ENCODE results near the gene UBE2D3.

UBE2D3 gene

DNA sequence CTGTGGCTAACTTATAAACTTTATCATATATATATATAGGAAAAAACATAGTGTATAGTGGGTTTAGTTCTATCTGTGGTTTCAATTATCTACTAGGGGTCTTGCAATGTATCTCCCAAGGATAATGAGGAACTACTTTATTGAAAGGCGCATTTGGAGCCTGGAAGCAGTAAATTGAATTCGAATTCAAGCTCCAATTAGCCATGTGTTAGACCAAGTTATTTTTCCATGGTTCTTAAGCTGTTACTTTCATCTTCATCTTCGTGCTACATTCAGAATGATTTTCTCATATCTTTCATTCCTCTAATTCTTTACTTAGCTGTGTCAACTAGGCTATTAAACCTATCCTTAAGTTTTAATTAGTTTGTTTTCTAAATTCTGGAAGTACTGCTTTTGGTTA is 39.4 kb downstream of the UBE2D3 start:
- no peak for DNase-seq

DNA sequence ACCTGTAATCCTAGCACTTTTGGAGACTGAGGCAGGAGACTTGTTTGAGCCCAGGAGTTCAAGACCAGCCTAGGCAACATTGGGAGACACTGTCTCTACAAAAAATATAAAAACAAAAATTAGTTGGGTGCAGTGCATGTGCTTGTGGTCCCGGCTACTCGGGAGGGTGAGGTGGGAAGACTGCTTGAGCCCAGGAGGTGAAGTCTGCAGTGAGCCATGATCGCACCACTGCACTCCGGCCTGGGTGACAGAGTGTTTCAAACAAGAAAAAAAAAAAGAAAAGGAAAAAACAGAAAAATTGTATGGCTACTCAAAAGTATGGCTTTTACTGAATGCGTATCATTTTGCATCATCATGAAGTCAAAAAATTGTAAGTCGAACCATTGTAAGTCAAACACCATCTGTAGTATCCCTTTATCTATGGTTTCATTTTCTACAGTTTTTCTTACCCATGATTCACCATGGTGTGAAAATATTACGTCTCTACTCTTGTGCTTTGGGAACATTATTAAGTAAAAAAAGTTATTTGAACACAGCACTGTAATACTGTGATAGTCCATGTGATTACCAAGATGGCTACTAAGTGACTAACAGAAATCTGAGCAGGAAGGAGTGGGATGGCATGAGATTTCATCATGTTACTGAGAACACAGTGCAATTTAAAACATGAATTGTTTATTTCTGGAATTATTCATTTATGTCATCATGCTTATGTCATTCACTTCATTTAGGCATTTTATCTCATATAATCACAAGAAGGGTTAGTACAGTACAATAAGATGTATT is 40.1 kb downstream of the UBE2D3 start:
- no peak for DNase-seq

DNA sequence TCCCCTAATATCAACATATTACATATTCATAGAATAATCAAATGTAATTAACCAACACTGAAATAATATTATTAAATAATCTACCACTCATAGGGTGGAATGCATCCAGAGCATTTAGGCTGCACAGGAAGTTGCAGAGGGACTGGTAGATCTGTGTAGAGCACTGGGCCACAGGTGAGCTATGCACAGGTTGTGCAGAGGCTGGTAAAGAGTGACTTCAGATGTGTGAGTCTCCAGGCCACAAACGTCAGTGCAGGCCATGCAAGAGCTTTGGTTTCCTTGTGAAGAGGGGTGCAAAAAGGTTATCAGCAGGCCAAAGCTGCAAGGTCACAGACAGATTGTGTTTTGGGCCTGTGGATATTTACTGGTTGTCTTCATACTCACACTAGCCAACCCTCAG is 41.1 kb downstream of the UBE2D3 start:
- DNase-seq: no peak

- DNase-seq: no peak
Measured at GRCh38 chr4:102783006-102783405, 44.3 kb downstream of the UBE2D3 start.

GRCh38 chr4:102781570-102781969 is 45.8 kb downstream of the UBE2D3 start:
- DNase-seq: no peak

DNA sequence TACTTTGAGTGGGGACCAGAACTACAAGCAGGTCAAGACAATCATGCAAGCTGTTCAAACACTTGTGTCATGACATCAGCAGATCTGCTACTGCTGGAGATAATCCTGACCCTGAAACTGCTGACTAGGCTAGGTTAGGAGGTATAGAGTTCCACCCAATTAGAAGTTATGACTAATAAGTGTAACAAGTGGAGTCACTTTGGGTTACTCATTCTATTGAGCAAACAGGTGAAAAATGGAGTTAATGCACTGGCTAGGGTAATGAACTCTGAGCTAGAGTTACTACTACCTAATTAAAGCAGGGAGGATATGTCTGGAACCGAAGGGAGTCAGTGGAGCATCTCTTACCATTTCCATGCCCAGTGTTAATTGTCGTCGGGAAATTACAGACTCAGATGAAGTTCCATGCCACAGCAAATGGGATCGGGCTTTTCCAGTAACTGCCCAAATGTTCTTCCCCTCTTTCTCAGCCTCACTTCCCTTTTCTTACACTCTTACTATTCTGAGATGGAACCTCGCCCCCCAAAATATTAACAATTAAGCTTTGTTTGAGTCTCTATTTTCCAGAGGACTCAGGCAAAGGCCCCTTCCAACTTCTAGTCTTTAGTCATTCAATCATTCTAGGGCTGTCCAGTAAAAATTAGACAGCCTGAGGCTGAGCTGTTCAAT is 46.7 kb downstream of the UBE2D3 start:
- DNase-seq: no peak

DNA sequence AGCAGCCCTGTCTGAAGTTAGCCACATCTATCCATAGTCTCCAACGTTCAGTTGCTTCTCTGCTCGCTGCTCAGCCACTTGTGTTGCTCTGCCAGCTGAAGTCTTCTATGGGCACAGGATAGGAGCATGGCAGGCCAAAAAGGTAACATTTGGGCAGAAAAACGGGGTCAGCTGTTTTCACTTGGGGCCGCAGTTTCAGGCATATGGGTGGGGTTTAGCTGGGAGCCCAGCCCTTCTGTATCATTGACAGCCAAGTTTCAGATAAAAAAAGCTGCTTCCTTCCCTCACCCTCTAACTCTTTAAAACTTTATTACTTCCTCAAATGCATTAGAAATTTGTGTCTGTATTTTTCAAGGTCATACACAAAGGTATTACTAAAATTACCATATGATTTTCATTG is 48.1 kb downstream of the UBE2D3 start:
- DNase-seq: no peak

GRCh38 chr4:102778720-102779119 is 48.6 kb downstream of the UBE2D3 start:
- DNase-seq: no peak

DNA sequence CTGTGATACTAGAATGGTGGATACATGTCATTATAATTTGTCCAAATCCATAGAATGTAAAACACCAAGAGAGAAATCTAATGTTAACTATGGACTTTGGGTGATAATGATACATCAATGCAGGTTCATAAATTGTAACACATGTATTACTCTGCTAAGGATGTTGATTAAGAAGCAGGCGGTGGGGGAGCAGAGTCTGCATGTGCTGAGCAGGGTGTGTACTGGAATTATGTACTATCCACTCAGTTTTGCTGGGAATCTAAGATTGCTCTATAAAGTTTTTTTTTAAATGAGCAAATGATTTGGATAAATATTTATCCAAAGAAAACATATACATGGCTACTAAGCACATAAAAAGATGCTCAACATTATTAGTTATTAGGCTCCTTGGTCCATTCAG is 51.5 kb downstream of the UBE2D3 start:
- DNase-seq: no peak

GRCh38 chr4:102774254-102774653 is 53.1 kb downstream of the UBE2D3 start:
- no peak for DNase-seq

DNA sequence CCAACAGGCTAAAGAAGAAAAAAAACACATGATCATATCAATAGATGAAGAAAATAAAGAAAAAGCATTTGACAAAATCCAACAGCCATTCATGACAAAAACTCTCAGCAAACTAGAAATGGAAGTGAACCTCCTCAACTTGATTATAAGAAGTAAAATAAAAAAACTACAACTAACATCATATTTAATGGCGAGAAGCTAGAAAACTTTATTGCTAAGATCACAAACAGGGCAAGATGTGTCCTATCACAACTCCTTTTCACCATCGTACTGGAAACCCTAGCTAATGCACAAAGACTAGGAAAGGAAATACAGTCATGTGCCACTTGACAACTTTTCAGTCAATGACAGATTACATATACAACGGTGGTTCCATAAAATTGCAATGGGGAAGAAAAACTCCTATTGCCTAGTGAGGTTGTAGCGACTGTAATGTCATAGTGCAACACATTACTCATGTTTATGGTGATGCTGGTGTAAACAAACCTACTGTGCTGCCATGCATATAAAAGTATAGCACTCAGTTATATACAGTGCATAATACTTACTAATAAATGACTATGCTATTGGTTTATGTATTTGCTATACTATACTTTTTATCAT is 54.5 kb downstream of the UBE2D3 start:
- DNase-seq: no peak

GRCh38 chr4:102764901-102765300 is 62.5 kb downstream of the UBE2D3 start:
- no peak for DNase-seq

DNA sequence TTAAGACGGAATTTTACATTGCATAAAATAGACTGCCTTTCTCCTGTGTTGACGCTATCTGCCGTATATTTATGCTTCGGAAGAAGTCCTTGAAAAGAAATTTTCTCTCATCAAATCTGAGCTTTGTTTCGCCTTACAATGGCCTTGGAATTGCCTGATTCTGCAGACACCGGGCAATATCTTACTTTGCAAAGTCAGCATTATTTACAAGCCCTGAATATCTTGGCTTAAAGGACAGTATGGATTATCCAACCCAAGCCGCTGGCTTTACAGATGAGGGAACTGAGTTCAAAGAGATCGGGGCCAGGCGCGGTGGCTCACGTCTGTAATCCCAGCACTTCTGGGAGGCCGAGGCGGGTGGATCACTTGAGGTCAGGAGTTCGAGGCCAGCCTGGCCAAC is 65.4 kb downstream of the UBE2D3 start:
- no peak for DNase-seq

DNA sequence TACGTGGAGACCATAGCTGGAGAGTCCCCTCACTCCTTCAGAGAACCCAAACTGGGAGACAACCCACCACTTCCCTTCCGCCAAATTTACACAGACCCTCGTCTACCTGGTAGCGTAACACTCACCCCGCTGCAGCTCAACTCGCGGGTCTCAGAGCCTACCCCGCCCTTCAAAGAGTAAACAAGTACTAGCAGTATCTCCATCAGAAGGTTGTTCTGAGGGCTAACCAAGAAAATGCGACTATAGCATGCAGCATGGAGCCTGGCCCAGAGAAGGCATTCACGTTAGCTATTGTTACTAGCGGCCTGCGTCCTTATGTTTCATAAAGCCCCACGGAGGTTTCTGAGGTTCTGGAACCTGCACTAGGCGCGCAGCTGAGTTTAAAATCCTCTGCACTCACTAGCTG is 66.1 kb downstream of the UBE2D3 start:
- DNase-seq: peak; percentile 11

DNA sequence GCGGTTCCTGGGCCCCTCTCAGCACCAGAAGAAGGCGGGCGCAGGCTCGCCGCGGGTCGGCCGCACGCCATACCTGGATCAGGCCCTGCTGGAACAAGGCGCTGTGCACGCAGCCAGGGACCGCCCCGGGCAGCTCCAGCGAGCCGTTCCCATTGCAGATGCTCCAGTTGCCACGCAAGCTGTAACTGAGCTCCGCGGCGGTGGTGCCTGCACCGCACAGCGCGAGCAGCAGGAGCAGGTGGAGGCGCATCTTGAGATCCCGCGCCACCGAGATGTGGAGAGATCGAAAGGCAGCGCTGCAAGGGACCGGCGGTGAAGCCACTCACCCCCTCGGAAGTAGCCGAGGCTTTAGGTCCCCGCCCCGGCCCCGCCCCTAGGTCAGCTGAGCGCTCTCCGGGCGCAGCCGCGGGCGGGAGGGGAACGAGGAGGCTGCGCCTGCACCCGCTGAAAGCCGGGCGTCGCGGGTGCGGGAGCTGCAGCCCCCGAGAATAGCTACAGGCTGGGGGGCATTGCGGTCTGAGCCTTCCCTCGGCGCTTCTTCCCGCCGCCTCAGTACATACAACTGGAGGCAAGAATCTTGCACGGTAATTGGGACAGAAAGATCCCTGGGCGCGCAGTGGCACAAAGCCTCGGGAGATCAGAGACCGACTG is 66.6 kb downstream of the UBE2D3 start, which contains the start of gene MANBA:
Gene MANBA (minus strand): TSS at position 324 of the 651 bp plus-strand sequence. CDS start 74 bp downstream, at position 250.
- DNase-seq: peak; percentile 83

- DNase-seq: peak; percentile 31
Measured at GRCh38 chr4:102759831-102760644, 67.3 kb downstream of the UBE2D3 start.

GRCh38 chr4:102758241-102759160 is 68.8 kb downstream of the UBE2D3 start:
- DNase-seq: no peak

DNA sequence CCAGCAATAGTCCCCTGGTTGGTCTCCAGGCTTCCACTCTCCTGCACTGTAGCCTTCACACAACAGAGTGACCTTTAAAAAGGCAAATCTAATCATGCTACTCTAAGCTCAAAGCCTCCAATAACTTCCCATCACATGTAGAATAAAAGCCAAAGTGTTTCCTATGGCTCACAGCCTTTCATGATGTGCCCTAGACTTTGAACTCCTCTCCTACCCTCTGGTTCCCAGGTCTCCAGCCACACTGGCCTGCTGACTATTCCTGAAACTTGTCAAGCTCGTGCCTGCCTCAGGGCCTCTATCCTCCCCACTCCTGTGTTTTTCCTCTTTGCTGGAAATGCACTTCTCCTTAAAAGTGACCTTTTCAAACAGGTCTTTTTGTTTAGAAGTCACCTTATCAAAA is 69.7 kb downstream of the UBE2D3 start:
- DNase-seq: no peak

DNA sequence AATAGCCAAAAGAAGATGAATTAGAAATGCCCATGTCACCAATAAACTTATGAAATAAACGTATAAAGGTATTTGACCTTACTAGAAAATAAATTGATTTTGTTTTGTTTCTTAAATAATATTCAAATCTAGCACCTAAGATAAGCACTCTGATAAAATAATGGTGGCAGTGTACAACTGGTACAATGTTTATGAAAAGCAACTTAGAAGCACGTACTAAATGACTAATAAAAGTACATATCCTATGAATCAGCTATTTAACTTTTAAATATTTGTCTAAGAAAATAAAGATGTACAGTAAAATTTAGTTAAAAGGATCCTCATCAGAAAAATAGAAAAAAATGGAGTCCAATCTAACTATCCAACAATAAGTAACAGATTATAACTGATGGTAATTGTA is 73.3 kb downstream of the UBE2D3 start:
- DNase-seq: no peak

- no peak for DNase-seq
Measured at GRCh38 chr4:102751941-102752340, 75.4 kb downstream of the UBE2D3 start.

Measured in stimulated activated CD4-positive, alpha-beta T cell treated with anti-CD3 and anti-CD28 coated beads, Interleukin-1b, Interleukin-23, amount 100 ng/mL, for 48 hours (primary cell).